Measurements from ENCODE around the gene RLF. TPM values are rescaled to one million over a fixed set of nuclear protein-coding genes. Genes with fewer than 3 reads are reported as not detected.
"Not testable (repeated sequence)": the region's sequence is repeated elsewhere in the genome, so short reads cannot be mapped to it uniquely, and the experiment has no call there.

The RLF gene
- total RNA-seq, 4 donors from 2014 or later = 7.9 to 21.0 (median 12.4) TPM

DNA sequence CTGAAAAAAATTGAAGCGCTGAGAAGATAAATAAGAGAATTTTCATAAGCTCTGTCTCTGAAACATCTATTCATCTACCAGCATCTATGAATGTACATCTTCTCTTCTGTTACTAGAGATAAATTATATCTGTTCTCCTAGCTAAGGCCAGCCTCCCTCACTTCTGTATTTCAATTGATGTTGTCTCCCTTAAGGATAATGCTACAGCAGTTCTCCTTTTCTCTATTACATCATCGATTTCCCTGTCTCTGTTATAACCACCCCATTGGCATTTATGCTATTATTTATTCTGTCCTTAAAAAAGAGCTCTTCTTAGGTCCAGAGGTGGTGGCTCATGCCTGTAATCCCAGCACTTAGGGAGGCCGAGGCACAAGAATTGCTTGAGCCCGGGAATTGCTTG is 43.7 kb downstream of the RLF start:
- Histone ChIP-seq H3K9me3 (no peaks in the 10 kb centered on the region), H3K27me3 (no peaks in the 10 kb centered on the region), H3K4me1 (no peaks in the 10 kb centered on the region), H3K4me3 (no peak overlapping the region), H3K27ac (no peak overlapping the region), H3K36me3 (peaks cover 0 to 94% (median 10%) of the 10 kb centered on the region in 3 donors)
- no peak for DNase-seq
- no peak for TF ChIP-seq POLR2A (IDR thresholded peaks at IDR 0.05)
- TF ChIP-seq, protein P1, sequence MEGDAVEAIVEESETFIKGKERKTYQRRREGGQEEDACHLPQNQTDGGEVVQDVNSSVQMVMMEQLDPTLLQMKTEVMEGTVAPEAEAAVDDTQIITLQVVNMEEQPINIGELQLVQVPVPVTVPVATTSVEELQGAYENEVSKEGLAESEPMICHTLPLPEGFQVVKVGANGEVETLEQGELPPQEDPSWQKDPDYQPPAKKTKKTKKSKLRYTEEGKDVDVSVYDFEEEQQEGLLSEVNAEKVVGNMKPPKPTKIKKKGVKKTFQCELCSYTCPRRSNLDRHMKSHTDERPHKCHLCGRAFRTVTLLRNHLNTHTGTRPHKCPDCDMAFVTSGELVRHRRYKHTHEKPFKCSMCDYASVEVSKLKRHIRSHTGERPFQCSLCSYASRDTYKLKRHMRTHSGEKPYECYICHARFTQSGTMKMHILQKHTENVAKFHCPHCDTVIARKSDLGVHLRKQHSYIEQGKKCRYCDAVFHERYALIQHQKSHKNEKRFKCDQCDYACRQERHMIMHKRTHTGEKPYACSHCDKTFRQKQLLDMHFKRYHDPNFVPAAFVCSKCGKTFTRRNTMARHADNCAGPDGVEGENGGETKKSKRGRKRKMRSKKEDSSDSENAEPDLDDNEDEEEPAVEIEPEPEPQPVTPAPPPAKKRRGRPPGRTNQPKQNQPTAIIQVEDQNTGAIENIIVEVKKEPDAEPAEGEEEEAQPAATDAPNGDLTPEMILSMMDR (IDR thresholded peaks at IDR 0.05) = no peak
- intact Hi-C loops (cut with DNase I) = no loop called here
- WGBS, 2 donors = 93 to 94% methylated on average over 3 to 4 of the region's 4 CpGs

- WGBS, 2 donors = 80 to 87% methylated on average over 3 of the region's 3 CpGs
- Histone ChIP-seq H3K4me3 (no peak overlapping the region), H3K9me3 (no peaks in the 10 kb centered on the region), H3K27ac (no peak overlapping the region), H3K4me1 (no peaks in the 10 kb centered on the region), H3K27me3 (no peaks in the 10 kb centered on the region), H3K36me3 (peaks cover 0 to 88% (median 5%) of the 10 kb centered on the region in 3 donors)
- DNase-seq = no peak
- intact Hi-C loops (cut with DNase I) = no loop called here
- TF ChIP-seq, protein P1 (IDR thresholded peaks at IDR 0.05) = no peak
- no peak for TF ChIP-seq POLR2A (IDR thresholded peaks at IDR 0.05)
These were observed 49.5 kb downstream of the RLF start for GRCh38 chr1:40210511-40211204.

GRCh38 chr1:40218333-40218732 is 57.1 kb downstream of the RLF start:
- intact Hi-C loops (cut with DNase I) = no loop called here
- no peak overlapping the region for H3K4me3 ChIP-seq
- no peaks in the 10 kb centered on the region for H3K27me3 ChIP-seq
- peaks cover 0 to 58% (median 0%) of the 10 kb centered on the region in 3 donors for H3K36me3 ChIP-seq
- H3K4me1 ChIP-seq = no peaks in the 10 kb centered on the region
- DNase-seq = no peak
- no peaks in the 10 kb centered on the region for H3K9me3 ChIP-seq
- H3K27ac ChIP-seq = no peak overlapping the region
- TF ChIP-seq, protein P1 (IDR thresholded peaks at IDR 0.05) = no peak
- no peak for TF ChIP-seq POLR2A (IDR thresholded peaks at IDR 0.05)
- WGBS, 2 donors = 94% methylated on average over 5 of the region's 5 CpGs

- intact Hi-C loops (cut with DNase I); H3K4me1 ChIP-seq; H3K9me3 ChIP-seq; H3K27me3 ChIP-seq; DNase-seq; H3K4me3 ChIP-seq; H3K27ac ChIP-seq: not testable (repeated sequence)
- WGBS, 2 donors = 91 to 92% methylated on average over 17 to 18 of the region's 18 CpGs
- peaks cover 0 to 72% (median 0%) of the 10 kb centered on the region in 3 donors for H3K36me3 ChIP-seq
These were observed 60.3 kb downstream of the RLF start for GRCh38 chr1:40221471-40221905.

GRCh38 chr1:40221977-40222772 is 61.0 kb downstream of the RLF start:
- no peak for DNase-seq
- intact Hi-C loops (cut with DNase I) = no loop called here
- no peaks in the 10 kb centered on the region for H3K9me3 ChIP-seq
- H3K27ac ChIP-seq = no peak overlapping the region
- peaks cover 0 to 73% (median 0%) of the 10 kb centered on the region in 3 donors for H3K36me3 ChIP-seq
- no peaks in the 10 kb centered on the region for H3K4me1 ChIP-seq
- H3K27me3 ChIP-seq = no peaks in the 10 kb centered on the region
- no peak for TF ChIP-seq POLR2A (IDR thresholded peaks at IDR 0.05)
- TF ChIP-seq, protein P1 (IDR thresholded peaks at IDR 0.05) = no peak
- 73 to 81% methylated on average over 3 of the region's 3 CpGs for WGBS, 2 donors
- H3K4me3 ChIP-seq = no peak overlapping the region

Measured in esophagus squamous epithelium (tissue), 5 donors.